ENCODE results near the gene CSTPP1. TPM values are rescaled to one million over a fixed set of nuclear protein-coding genes. Genes with fewer than 3 reads are reported as not detected.

The CSTPP1 gene
- polyA plus RNA-seq, 1 donor from 2014 or later, result 46.4 TPM

DNA sequence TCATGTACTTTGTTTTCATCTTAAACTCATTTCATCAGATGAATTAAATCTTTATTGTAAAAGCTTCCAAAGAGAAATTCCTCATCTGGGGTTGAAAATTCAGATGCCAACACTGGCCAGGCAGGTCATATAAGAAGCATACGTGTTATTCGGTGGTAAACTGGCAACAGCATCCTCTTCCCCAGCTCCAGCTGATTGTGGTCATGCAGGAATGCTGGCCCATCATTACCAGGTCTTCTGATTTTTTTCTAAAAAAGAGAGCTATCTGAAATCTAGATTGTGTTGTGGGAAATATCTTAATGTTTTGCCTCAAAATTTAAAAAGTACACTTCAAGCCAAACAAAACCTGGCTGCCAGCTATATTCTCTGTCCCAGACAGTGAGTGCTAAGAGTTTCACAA is 186.5 kb downstream of the CSTPP1 start:
- Histone ChIP-seq H3K27me3 (ENCODE audit: insufficient read depth, low read depth, low read length) (no peaks in the 10 kb centered on the region), H3K4me3 (ENCODE audit: low read length) (no peak overlapping the region), H3K4me2 (ENCODE audit: low read length) (no peak overlapping the region), H3K79me2 (replicated peaks; ENCODE audit: insufficient read depth, low read length) (no peaks in the 10 kb centered on the region), H4K20me1 (ENCODE audit: insufficient read depth) (no peaks in the 10 kb centered on the region), H3K9me3 (ENCODE audit: low read length) (no peaks in the 10 kb centered on the region), H3K27ac (ENCODE audit: low read length) (no peak overlapping the region), H3K9me2 (ENCODE audit: insufficient read depth, low read length) (no peaks in the 10 kb centered on the region), H3K9ac (ENCODE audit: low read length) (no peak overlapping the region), H2AFZ (ENCODE audit: low read depth, low read length) (no peak overlapping the region), H3F3A (ENCODE audit: insufficient read depth, low read length, poor library complexity, severe bottlenecking) (no peaks in the 10 kb centered on the region), H3K36me3 (ENCODE audit: insufficient read depth, low read length) (no peaks in the 10 kb centered on the region)
- TF ChIP-seq CTCF (IDR thresholded peaks at IDR 0.05; ENCODE audit: poor library complexity, severe bottlenecking), result no peak
- TF ChIP-seq TAF1 (IDR thresholded peaks at IDR 0.05; ENCODE audit: low read depth), result no peak
- TF ChIP-seq EP300 (conservative IDR thresholded peaks at IDR 0.05; ENCODE audit: poor library complexity, severe bottlenecking), result no peak
- TF ChIP-seq SMC3 (conservative IDR thresholded peaks at IDR 0.05; ENCODE audit: poor library complexity), result no peak
- TF ChIP-seq RAD21 (conservative IDR thresholded peaks at IDR 0.05), result no peak
- TF ChIP-seq, protein P1, sequence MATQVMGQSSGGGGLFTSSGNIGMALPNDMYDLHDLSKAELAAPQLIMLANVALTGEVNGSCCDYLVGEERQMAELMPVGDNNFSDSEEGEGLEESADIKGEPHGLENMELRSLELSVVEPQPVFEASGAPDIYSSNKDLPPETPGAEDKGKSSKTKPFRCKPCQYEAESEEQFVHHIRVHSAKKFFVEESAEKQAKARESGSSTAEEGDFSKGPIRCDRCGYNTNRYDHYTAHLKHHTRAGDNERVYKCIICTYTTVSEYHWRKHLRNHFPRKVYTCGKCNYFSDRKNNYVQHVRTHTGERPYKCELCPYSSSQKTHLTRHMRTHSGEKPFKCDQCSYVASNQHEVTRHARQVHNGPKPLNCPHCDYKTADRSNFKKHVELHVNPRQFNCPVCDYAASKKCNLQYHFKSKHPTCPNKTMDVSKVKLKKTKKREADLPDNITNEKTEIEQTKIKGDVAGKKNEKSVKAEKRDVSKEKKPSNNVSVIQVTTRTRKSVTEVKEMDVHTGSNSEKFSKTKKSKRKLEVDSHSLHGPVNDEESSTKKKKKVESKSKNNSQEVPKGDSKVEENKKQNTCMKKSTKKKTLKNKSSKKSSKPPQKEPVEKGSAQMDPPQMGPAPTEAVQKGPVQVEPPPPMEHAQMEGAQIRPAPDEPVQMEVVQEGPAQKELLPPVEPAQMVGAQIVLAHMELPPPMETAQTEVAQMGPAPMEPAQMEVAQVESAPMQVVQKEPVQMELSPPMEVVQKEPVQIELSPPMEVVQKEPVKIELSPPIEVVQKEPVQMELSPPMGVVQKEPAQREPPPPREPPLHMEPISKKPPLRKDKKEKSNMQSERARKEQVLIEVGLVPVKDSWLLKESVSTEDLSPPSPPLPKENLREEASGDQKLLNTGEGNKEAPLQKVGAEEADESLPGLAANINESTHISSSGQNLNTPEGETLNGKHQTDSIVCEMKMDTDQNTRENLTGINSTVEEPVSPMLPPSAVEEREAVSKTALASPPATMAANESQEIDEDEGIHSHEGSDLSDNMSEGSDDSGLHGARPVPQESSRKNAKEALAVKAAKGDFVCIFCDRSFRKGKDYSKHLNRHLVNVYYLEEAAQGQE (IDR thresholded peaks at IDR 0.05; ENCODE audit: borderline replicate concordance), result no peak
- no peak for TF ChIP-seq MXI1 (conservative IDR thresholded peaks at IDR 0.05; ENCODE audit: poor library complexity, severe bottlenecking)
- no peak for TF ChIP-seq POLR2AphosphoS5 (IDR thresholded peaks at IDR 0.05)
- TF ChIP-seq EZH2 (IDR thresholded peaks at IDR 0.05; ENCODE audit: borderline replicate concordance, insufficient read depth, low read length, poor library complexity, severe bottlenecking), result no peak

DNA sequence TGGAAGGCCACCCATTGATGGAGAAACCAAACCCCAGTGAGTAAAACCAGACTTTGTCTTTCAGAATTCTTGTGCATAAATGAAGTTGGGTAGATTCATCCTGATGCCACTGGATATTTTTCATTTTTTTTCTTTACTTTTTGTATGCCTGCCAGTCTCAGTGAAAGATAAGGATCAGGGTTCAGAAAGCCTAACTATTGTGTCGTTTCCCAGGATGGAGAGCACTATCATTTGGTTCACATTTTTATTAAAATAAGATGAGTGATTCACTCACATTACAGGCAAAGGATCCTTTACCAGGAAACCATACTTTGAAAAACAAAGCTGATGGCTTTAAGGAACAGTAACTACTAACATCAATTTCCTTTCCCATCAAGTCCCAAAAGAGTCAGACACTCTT is 188.1 kb downstream of the CSTPP1 start:
- no peaks in the 10 kb centered on the region for H3K36me3 ChIP-seq (ENCODE audit: insufficient read depth, low read length)
- no peak overlapping the region for H3K27ac ChIP-seq (ENCODE audit: low read length)
- H2AFZ ChIP-seq (ENCODE audit: low read depth, low read length), result no peak overlapping the region
- no peak overlapping the region for H3K4me3 ChIP-seq (ENCODE audit: low read length)
- no peak for TF ChIP-seq TAF1 (IDR thresholded peaks at IDR 0.05; ENCODE audit: low read depth)
- TF ChIP-seq EZH2 (IDR thresholded peaks at IDR 0.05; ENCODE audit: borderline replicate concordance, insufficient read depth, low read length, poor library complexity, severe bottlenecking), result no peak
- TF ChIP-seq CTCF (IDR thresholded peaks at IDR 0.05; ENCODE audit: poor library complexity, severe bottlenecking), result no peak
- H3K9me3 ChIP-seq (ENCODE audit: low read length), result no peaks in the 10 kb centered on the region
- no peaks in the 10 kb centered on the region for H3K9me2 ChIP-seq (ENCODE audit: insufficient read depth, low read length)
- H4K20me1 ChIP-seq (ENCODE audit: insufficient read depth), result no peaks in the 10 kb centered on the region
- no peaks in the 10 kb centered on the region for H3K27me3 ChIP-seq (ENCODE audit: insufficient read depth, low read depth, low read length)
- H3K9ac ChIP-seq (ENCODE audit: low read length), result no peak overlapping the region
- no peak overlapping the region for H3K4me2 ChIP-seq (ENCODE audit: low read length)
- no peaks in the 10 kb centered on the region for H3K79me2 ChIP-seq (replicated peaks; ENCODE audit: insufficient read depth, low read length)
- no peaks in the 10 kb centered on the region for H3F3A ChIP-seq (ENCODE audit: insufficient read depth, low read length, poor library complexity, severe bottlenecking)
